HepG2 (cell line): ENCODE measurements around the gene APBA1. TPM values are rescaled to one million over a fixed set of nuclear protein-coding genes. Genes with fewer than 3 reads are reported as not detected.
A peak's percentile ranks its signal among the peaks of the same experiment; 100 is the strongest.

ENCODE experiments used
- ESRRA ChIP-seq: sonication (generic); formaldehyde crosslinking; IDR thresholded peaks from 2 replicates; pipeline ENCODE4 v1.5.1; 2020; ENCODE audit warnings: mild to moderate bottlenecking, low read depth, missing genetic modification reagents
- PPARG ChIP-seq: conservative IDR thresholded peaks from 2 replicates; pipeline ENCODE4 v1.6.1; 2016; ENCODE audit warnings: missing biosample characterization, missing genetic modification reagents
- RFXANK ChIP-seq: IDR thresholded peaks from 2 replicates; pipeline ENCODE4 v1.6.1; 2016
- RNF2 ChIP-seq: fragments of 450-650 bp; conservative IDR thresholded peaks from 2 replicates; pipeline ENCODE4 v1.6.1; 2016; ENCODE audit warnings: low read depth
- SPEN ChIP-seq: sonication (generic); formaldehyde crosslinking; IDR thresholded peaks from 2 replicates; pipeline ENCODE4 v1.5.1; 2020; ENCODE audit warnings: low read depth, mild to moderate bottlenecking, missing genetic modification reagents
- U2AF1 ChIP-seq: fragments of 200-400 bp; formaldehyde crosslinking; optimal IDR thresholded peaks from 2 replicates; pipeline ENCODE3; 2017; ENCODE audit warnings: mild to moderate bottlenecking, low read depth, low read length
- YEATS4 ChIP-seq: sonication (generic); formaldehyde crosslinking; IDR thresholded peaks from 2 replicates; pipeline ENCODE4 v1.4.0; 2020; ENCODE audit warnings: missing genetic modification reagents, borderline replicate concordance
- ZBTB7B ChIP-seq: sonication (generic); formaldehyde crosslinking; IDR thresholded peaks from 2 replicates; pipeline ENCODE4 v1.4.0; 2020; ENCODE audit warnings: missing genetic modification reagents
- ZNF496 ChIP-seq: sonication (generic); formaldehyde crosslinking; IDR thresholded peaks from 2 replicates; pipeline ENCODE4 v1.8.1; 2023; ENCODE audit warnings: mild to moderate bottlenecking, moderate library complexity, missing genetic modification reagents; ENCODE audit not compliant: insufficient replicate concordance
- ZNF547 ChIP-seq: sonication (generic); formaldehyde crosslinking; IDR thresholded peaks from 2 replicates; pipeline ENCODE4 v1.5.1; 2020; ENCODE audit warnings: mild to moderate bottlenecking, missing genetic modification reagents
- ZNF572 ChIP-seq: sonication (generic); formaldehyde crosslinking; IDR thresholded peaks from 2 replicates; pipeline ENCODE4 v1.5.1; 2020; ENCODE audit warnings: mild to moderate bottlenecking, missing genetic modification reagents
- ZNF577 ChIP-seq: sonication (generic); formaldehyde crosslinking; IDR thresholded peaks from 2 replicates; pipeline ENCODE4 v1.4.0; 2020; ENCODE audit warnings: mild to moderate bottlenecking, low read depth, missing genetic modification reagents, borderline replicate concordance
- ZNF607 ChIP-seq: sonication (generic); formaldehyde crosslinking; IDR thresholded peaks from 2 replicates; pipeline ENCODE4 v1.5.1; 2020; ENCODE audit warnings: missing genetic modification reagents, mild to moderate bottlenecking, borderline replicate concordance
- polyA plus RNA-seq, 8 experiments: library from polyadenylated mRNA; depleted of rRNA in 3 of 8; stranded (reverse) in 7 of 8; unstranded in 1 of 8; fragments of >200 nt; fragmentation: Illumina TruSeq in 4 of 8; extraction: Trizol in 4 of 8; gene quantifications; 2 replicates each; pipeline versions ENCODE4 v1.2.1 to v1.2.3, GENCODE V29; 2011 to 2016; ENCODE audit warnings: low read depth in 4 of 8, missing spikeins in 1 of 8, mixed read lengths in 1 of 8; ENCODE audit not compliant: insufficient read depth in 1 of 8
- total RNA-seq, 5 experiments: library from RNA; depleted of rRNA; stranded (reverse); fragments of >200 nt; fragmentation: Illumina TruSeq; extraction: Trizol; gene quantifications; 2 replicates each; pipeline ENCODE4 v1.2.3, GENCODE V29; 2016; ENCODE audit warnings: low read depth in 1 of 5
- TF ChIP-seq, protein P1 (sequence below): IDR thresholded peaks from 2 replicates; pipeline ENCODE4 v1.6.1; 2018; ENCODE audit warnings: missing genetic modification reagents, mild to moderate bottlenecking, missing compliant biosample characterization
- TF ChIP-seq, protein P2 (sequence below): sonication (generic); formaldehyde crosslinking; IDR thresholded peaks from 2 replicates; pipeline ENCODE4 v1.5.0; 2020; ENCODE audit warnings: missing genetic modification reagents
- TF ChIP-seq, protein P3 (sequence below): sonication (generic); formaldehyde crosslinking; IDR thresholded peaks from 2 replicates; pipeline ENCODE4 v1.8.1; 2023; ENCODE audit warnings: missing genetic modification reagents, inconsistent platforms, borderline replicate concordance
- TF ChIP-seq, protein P4 (sequence below): IDR thresholded peaks from 2 replicates; pipeline ENCODE4 v1.6.1; 2016; ENCODE audit warnings: mild to moderate bottlenecking, missing biosample characterization, missing genetic modification reagents
- TF ChIP-seq, protein P5 (sequence below): sonication (generic); formaldehyde crosslinking; conservative IDR thresholded peaks from 2 replicates; pipeline ENCODE4 v1.8.0; 2022; ENCODE audit warnings: missing genetic modification reagents
- TF ChIP-seq, protein P6 (sequence below): sonication (generic); formaldehyde crosslinking; IDR thresholded peaks from 2 replicates; pipeline ENCODE4 v1.4.0; 2020; ENCODE audit warnings: mild to moderate bottlenecking, missing genetic modification reagents
- TF ChIP-seq, protein P7 (sequence below): fragments of 450-650 bp; IDR thresholded peaks from 2 replicates; pipeline ENCODE4 v1.6.1; 2016

APBA1 gene
- total and polyA plus RNA-seq, 2 of the 13 experiments (the other 11 are each of a cell fraction or from before 2014, with no cell fraction given) = 0.15 TPM; not detected in 1

DNA sequence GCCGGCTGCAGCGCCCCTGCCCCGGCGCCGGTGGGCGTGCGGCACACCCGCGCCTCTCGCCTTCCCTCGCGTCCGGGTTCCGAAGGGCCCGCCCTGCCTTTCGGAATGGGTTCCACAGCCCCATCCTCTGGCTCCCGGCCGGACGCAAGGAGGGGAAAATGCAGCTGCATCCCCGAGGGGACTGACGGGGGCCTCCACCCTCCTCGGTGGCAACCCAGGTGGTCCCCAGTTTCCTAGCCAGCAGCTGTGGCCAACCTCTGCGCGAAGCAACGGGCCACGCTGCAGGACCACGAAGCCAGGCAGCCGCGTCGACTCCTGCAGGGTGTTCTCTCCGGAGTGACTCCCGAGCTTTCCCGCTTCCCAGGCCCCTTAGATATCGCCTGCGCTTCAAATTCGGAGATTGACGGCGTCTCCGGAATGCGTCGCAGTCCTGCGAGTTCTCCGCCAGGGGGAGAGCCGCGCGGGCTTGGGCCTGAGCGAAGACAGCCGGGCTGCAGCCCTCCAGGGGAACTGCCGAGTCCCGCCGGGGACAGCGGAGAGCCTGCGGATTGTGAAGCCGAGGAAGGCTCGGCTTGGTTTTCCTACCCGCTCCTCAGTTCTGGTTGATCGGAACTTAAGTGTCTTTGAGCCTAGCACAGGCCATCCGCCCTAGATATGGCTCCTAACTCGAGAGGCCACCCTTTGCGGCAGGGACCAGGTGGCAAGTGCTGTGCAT is 582 bp upstream of the APBA1 start (continued):
- TF ChIP-seq, protein P1, sequence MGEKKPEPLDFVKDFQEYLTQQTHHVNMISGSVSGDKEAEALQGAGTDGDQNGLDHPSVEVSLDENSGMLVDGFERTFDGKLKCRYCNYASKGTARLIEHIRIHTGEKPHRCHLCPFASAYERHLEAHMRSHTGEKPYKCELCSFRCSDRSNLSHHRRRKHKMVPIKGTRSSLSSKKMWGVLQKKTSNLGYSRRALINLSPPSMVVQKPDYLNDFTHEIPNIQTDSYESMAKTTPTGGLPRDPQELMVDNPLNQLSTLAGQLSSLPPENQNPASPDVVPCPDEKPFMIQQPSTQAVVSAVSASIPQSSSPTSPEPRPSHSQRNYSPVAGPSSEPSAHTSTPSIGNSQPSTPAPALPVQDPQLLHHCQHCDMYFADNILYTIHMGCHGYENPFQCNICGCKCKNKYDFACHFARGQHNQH (CRISPR knock-in tag) = peak; percentile 57; the same call in 1 of the 2 replicates
- TF ChIP-seq, protein P2, sequence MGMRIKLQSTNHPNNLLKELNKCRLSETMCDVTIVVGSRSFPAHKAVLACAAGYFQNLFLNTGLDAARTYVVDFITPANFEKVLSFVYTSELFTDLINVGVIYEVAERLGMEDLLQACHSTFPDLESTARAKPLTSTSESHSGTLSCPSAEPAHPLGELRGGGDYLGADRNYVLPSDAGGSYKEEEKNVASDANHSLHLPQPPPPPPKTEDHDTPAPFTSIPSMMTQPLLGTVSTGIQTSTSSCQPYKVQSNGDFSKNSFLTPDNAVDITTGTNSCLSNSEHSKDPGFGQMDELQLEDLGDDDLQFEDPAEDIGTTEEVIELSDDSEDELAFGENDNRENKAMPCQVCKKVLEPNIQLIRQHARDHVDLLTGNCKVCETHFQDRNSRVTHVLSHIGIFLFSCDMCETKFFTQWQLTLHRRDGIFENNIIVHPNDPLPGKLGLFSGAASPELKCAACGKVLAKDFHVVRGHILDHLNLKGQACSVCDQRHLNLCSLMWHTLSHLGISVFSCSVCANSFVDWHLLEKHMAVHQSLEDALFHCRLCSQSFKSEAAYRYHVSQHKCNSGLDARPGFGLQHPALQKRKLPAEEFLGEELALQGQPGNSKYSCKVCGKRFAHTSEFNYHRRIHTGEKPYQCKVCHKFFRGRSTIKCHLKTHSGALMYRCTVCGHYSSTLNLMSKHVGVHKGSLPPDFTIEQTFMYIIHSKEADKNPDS (CRISPR knock-in tag) = no peak
- TF ChIP-seq, protein P3, sequence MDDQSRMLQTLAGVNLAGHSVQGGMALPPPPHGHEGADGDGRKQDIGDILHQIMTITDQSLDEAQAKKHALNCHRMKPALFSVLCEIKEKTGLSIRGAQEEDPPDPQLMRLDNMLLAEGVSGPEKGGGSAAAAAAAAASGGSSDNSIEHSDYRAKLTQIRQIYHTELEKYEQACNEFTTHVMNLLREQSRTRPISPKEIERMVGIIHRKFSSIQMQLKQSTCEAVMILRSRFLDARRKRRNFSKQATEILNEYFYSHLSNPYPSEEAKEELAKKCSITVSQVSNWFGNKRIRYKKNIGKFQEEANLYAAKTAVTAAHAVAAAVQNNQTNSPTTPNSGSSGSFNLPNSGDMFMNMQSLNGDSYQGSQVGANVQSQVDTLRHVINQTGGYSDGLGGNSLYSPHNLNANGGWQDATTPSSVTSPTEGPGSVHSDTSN (CRISPR knock-in tag) = no peak
- 0 out of 2 replicates have a peak, but pooled peaks have one; percentile 26 for TF ChIP-seq ZNF607 (CRISPR knock-in tag)
- no peak for TF ChIP-seq ZNF577 (CRISPR knock-in tag)
- TF ChIP-seq RNF2 = 0 out of 2 replicates have a peak, but pooled peaks have one; percentile 62
- TF ChIP-seq SPEN (CRISPR knock-in tag) = 0 out of 2 replicates have a peak, but pooled peaks have one; percentile 32
- 0 out of 2 replicates have a peak, but pooled peaks have one; percentile 45 for TF ChIP-seq YEATS4 (CRISPR knock-in tag)
- TF ChIP-seq PPARG (CRISPR knock-in tag) = no peak
- TF ChIP-seq ZBTB7B (CRISPR knock-in tag) = 0 out of 2 replicates have a peak, but pooled peaks have one; percentile 41
- TF ChIP-seq ZNF572 (CRISPR knock-in tag) = no peak
- TF ChIP-seq RFXANK (CRISPR knock-in tag) = no peak
- TF ChIP-seq, protein P4, sequence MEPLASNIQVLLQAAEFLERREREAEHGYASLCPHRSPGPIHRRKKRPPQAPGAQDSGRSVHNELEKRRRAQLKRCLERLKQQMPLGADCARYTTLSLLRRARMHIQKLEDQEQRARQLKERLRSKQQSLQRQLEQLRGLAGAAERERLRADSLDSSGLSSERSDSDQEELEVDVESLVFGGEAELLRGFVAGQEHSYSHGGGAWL = no peak
- TF ChIP-seq, protein P5, sequence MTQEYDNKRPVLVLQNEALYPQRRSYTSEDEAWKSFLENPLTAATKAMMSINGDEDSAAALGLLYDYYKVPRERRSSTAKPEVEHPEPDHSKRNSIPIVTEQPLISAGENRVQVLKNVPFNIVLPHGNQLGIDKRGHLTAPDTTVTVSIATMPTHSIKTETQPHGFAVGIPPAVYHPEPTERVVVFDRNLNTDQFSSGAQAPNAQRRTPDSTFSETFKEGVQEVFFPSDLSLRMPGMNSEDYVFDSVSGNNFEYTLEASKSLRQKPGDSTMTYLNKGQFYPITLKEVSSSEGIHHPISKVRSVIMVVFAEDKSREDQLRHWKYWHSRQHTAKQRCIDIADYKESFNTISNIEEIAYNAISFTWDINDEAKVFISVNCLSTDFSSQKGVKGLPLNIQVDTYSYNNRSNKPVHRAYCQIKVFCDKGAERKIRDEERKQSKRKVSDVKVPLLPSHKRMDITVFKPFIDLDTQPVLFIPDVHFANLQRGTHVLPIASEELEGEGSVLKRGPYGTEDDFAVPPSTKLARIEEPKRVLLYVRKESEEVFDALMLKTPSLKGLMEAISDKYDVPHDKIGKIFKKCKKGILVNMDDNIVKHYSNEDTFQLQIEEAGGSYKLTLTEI (CRISPR knock-in tag) = no peak
- TF ChIP-seq, protein P6, sequence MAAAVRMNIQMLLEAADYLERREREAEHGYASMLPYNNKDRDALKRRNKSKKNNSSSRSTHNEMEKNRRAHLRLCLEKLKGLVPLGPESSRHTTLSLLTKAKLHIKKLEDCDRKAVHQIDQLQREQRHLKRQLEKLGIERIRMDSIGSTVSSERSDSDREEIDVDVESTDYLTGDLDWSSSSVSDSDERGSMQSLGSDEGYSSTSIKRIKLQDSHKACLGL (CRISPR knock-in tag) = peak; percentile 58; the same call in 1 of the 2 replicates
- TF ChIP-seq ESRRA (CRISPR knock-in tag) = no peak
- TF ChIP-seq U2AF1 = no peak
- no peak for TF ChIP-seq ZNF496 (CRISPR knock-in tag)
- TF ChIP-seq, protein P7, sequence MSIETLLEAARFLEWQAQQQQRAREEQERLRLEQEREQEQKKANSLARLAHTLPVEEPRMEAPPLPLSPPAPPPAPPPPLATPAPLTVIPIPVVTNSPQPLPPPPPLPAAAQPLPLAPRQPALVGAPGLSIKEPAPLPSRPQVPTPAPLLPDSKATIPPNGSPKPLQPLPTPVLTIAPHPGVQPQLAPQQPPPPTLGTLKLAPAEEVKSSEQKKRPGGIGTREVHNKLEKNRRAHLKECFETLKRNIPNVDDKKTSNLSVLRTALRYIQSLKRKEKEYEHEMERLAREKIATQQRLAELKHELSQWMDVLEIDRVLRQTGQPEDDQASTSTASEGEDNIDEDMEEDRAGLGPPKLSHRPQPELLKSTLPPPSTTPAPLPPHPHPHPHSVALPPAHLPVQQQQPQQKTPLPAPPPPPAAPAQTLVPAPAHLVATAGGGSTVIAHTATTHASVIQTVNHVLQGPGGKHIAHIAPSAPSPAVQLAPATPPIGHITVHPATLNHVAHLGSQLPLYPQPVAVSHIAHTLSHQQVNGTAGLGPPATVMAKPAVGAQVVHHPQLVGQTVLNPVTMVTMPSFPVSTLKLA = no peak
- peak; percentile 53; the same call in 1 of the 2 replicates for TF ChIP-seq ZNF547 (CRISPR knock-in tag)
